Lower leg skin (tissue), 3 donors: Measurements from ENCODE around the gene CEP192.

ENCODE experiments used
- CTCF ChIP-seq, 3 donors: fragments of 450-650 bp; IDR thresholded peaks; one replicate each; pipeline ENCODE4 v1.5.1; 2016; ENCODE audit warnings: antibody characterized with exemption in 3 of 3, mild to moderate bottlenecking in 3 of 3, moderate library complexity in 2 of 3
- POLR2A ChIP-seq, 2 donors: fragments of 450-650 bp; IDR thresholded peaks; one replicate each; pipeline ENCODE4 v1.6.1; 2016 to 2017; ENCODE audit warnings: antibody characterized with exemption in 2 of 2, mild to moderate bottlenecking in 1 of 2, moderate library complexity in 1 of 2

GRCh38 chr18:12960395-12960794 lies 30.8 kb upstream of the CEP192 start:
- TF ChIP-seq CTCF (IDR thresholded peaks at IDR 0.05) (no peak), POLR2A (IDR thresholded peaks at IDR 0.05) (no peak)
